H1 (cell line): ENCODE data around the gene MYO5A. TPM values are rescaled to one million over a fixed set of nuclear protein-coding genes. Genes with fewer than 3 reads are reported as not detected.
"Not testable (repeated sequence)": the region's sequence is repeated elsewhere in the genome, so short reads cannot be mapped to it uniquely, and the experiment has no call there.

ENCODE experiments used
- CTCF ChIA-PET: fragments of 300-600 bp; sonication (Branson Sonifier 250); formaldehyde crosslinking; loops from one replicate; lab custom pipeline; 2021; ENCODE audit not compliant: partially characterized antibody; lab: Charles Lee
- POLR2A ChIA-PET: fragments of 300-600 bp; sonication (Branson Sonifier 250); formaldehyde crosslinking; loops from one replicate; lab custom pipeline; 2021; ENCODE audit warnings: inconsistent platforms; ENCODE audit not compliant: partially characterized antibody; lab: Charles Lee
- DNase-seq, 2 experiments: peaks; one replicate each; pipeline versions ENCODE4 v3.0.0 to v3.0.0-alpha.2; 2010 to 2022; ENCODE audit warnings: low spot score in 2 of 2, low read depth in 1 of 2, mixed read lengths in 1 of 2
- FAIRE-seq: peaks from 2 replicates; lab custom pipeline; 2011; peaks lifted over from hg19 to GRCh38; lab: Jason Lieb, UNC
- H2AFZ ChIP-seq: 2 replicates; pipeline ENCODE4 v1.8.1; 2012; ENCODE audit warnings: low read length, inconsistent platforms
- H2AK5ac ChIP-seq: 2 replicates; pipeline ENCODE4 v1.6.1; 2013; ENCODE audit warnings: low read depth, low read length
- H2BK120ac ChIP-seq: replicated peaks from 2 replicates; pipeline ENCODE3; 2013; ENCODE audit warnings: low read depth, low read length, inconsistent platforms
- H2BK12ac ChIP-seq: 2 replicates; pipeline ENCODE4 v1.6.1; 2013; ENCODE audit warnings: low read depth, low read length
- H2BK15ac ChIP-seq: 2 replicates; pipeline ENCODE4 v1.6.1; 2013; ENCODE audit warnings: low read length
- H2BK20ac ChIP-seq: 2 replicates; pipeline ENCODE4 v1.6.1; 2013; ENCODE audit warnings: low read length
- H2BK5ac ChIP-seq: 2 replicates; pipeline ENCODE4 v1.6.1; 2013; ENCODE audit warnings: low read depth, low read length
- H3K14ac ChIP-seq: 2 replicates; pipeline ENCODE4 v1.6.1; 2013; ENCODE audit warnings: inconsistent platforms; ENCODE audit not compliant: insufficient read length
- H3K18ac ChIP-seq: 2 replicates; pipeline ENCODE4 v1.6.1; 2013; ENCODE audit warnings: low read length; ENCODE audit errors: extremely low read depth
- H3K23ac ChIP-seq: 2 replicates; pipeline ENCODE4 v1.6.1; 2013; ENCODE audit warnings: inconsistent platforms; ENCODE audit not compliant: insufficient read length
- H3K23me2 ChIP-seq: 2 replicates; pipeline ENCODE4 v1.6.1; 2013; ENCODE audit warnings: low read depth, low read length
- H3K27ac ChIP-seq: 2 replicates; pipeline ENCODE4 v1.6.1; 2011; ENCODE audit warnings: low read depth, low read length, inconsistent platforms
- H3K27me3 ChIP-seq, 4 experiments: replicated peaks in 1 of 4; 1 replicate in 1 of 4; 2 replicates in 3 of 4; pipeline versions ENCODE4 v1.6.1 to v1.8.1; 2011 to 2013; ENCODE audit warnings: low read length in 3 of 4, mild to moderate bottlenecking in 3 of 4, inconsistent platforms in 2 of 4, mixed read lengths in 2 of 4, moderate library complexity in 1 of 4; ENCODE audit not compliant: control insufficient read depth in 3 of 4, insufficient read depth in 3 of 4; ENCODE audit errors: extremely low read depth in 1 of 4
- H3K36me3 ChIP-seq, 4 experiments: 2 replicates each; pipeline versions ENCODE4 v1.6.1 to v1.8.1; 2011 to 2013; ENCODE audit warnings: mild to moderate bottlenecking in 4 of 4, low read length in 3 of 4, moderate library complexity in 2 of 4, control low read depth in 1 of 4, inconsistent platforms in 1 of 4; ENCODE audit not compliant: insufficient read depth in 4 of 4, control insufficient read depth in 2 of 4
- H3K4ac ChIP-seq: replicated peaks from 2 replicates; pipeline ENCODE3; 2013; ENCODE audit warnings: low read length, low read depth, mixed read lengths, inconsistent platforms; ENCODE audit not compliant: insufficient read length
- H3K4me1 ChIP-seq, 4 experiments: replicated peaks in 1 of 4; 1 replicate in 1 of 4; 2 replicates in 3 of 4; pipeline versions ENCODE4 v1.6.1 to v1.8.1; 2011 to 2013; ENCODE audit warnings: low read length in 3 of 4, inconsistent platforms in 2 of 4, mixed read lengths in 1 of 4; ENCODE audit not compliant: insufficient read depth in 4 of 4, control insufficient read depth in 3 of 4
- H3K4me2 ChIP-seq, 2 experiments: 2 replicates each; pipeline versions ENCODE4 v1.6.1 to v1.8.1; 2011 to 2013; ENCODE audit warnings: low read depth in 2 of 2, low read length in 2 of 2, control low read depth in 1 of 2, inconsistent platforms in 1 of 2, mild to moderate bottlenecking in 1 of 2; ENCODE audit not compliant: insufficient read depth in 1 of 2
- H3K4me3 ChIP-seq, 4 experiments: fragments of 200-600, 300-600 bp in 1 of 4; sonication (generic), shearing (Covaris generic), sonication (Bioruptor Twin) in 1 of 4; 2 replicates each; pipeline versions ENCODE4 v1.5.1 to v1.8.1; 2011 to 2016; ENCODE audit warnings: low read length in 4 of 4, low read depth in 3 of 4, control low read depth in 2 of 4, inconsistent platforms in 2 of 4, mild to moderate bottlenecking in 2 of 4, mixed read lengths in 1 of 4, moderate library complexity in 1 of 4; ENCODE audit not compliant: insufficient read depth in 2 of 4; ENCODE audit errors: extremely low read depth in 1 of 4
- H3K56ac ChIP-seq: replicated peaks from 2 replicates; pipeline ENCODE3; 2013; ENCODE audit warnings: low read depth, mild to moderate bottlenecking, mixed read lengths, low read length, inconsistent platforms; ENCODE audit not compliant: insufficient read length
- H3K79me1 ChIP-seq: 2 replicates; pipeline ENCODE4 v1.6.1; 2013; ENCODE audit warnings: low read depth, low read length, control low read depth
- H3K79me2 ChIP-seq, 2 experiments: 2 replicates each; pipeline versions ENCODE4 v1.6.1 to v1.8.1; 2012 to 2013; ENCODE audit warnings: low read length in 2 of 2, mild to moderate bottlenecking in 2 of 2, inconsistent platforms in 1 of 2; ENCODE audit not compliant: insufficient read depth in 2 of 2, control insufficient read depth in 1 of 2
- H3K9ac ChIP-seq, 4 experiments: replicated peaks in 1 of 4; 1 replicate in 1 of 4; 2 replicates in 3 of 4; pipeline versions ENCODE4 v1.6.1 to v1.8.1; 2011 to 2013; ENCODE audit warnings: low read depth in 3 of 4, low read length in 3 of 4, control low read depth in 2 of 4, mild to moderate bottlenecking in 2 of 4, moderate library complexity in 2 of 4, inconsistent platforms in 1 of 4; ENCODE audit errors: extremely low read depth in 1 of 4
- H3K9me3 ChIP-seq, 2 experiments: 2 replicates each; pipeline versions ENCODE4 v1.6.1 to v1.8.1; 2012 to 2013; ENCODE audit warnings: mild to moderate bottlenecking in 2 of 2, moderate library complexity in 2 of 2, control low read depth in 1 of 2, inconsistent platforms in 1 of 2, low read depth in 1 of 2, low read length in 1 of 2, mixed read lengths in 1 of 2; ENCODE audit not compliant: insufficient read depth in 2 of 2
- H4K20me1 ChIP-seq, 2 experiments: replicated peaks in 1 of 2; 2 replicates each; pipeline versions ENCODE3 to v1.8.1; 2011 to 2013; ENCODE audit warnings: inconsistent platforms in 2 of 2, low read length in 2 of 2, mild to moderate bottlenecking in 1 of 2; ENCODE audit not compliant: insufficient read depth in 2 of 2, control insufficient read depth in 1 of 2
- H4K5ac ChIP-seq: 2 replicates; pipeline ENCODE4 v1.6.1; 2013; ENCODE audit warnings: low read length, low read depth, mixed read lengths, inconsistent platforms; ENCODE audit not compliant: insufficient read length
- H4K8ac ChIP-seq: 2 replicates; pipeline ENCODE4 v1.8.0; 2013; ENCODE audit warnings: mild to moderate bottlenecking, moderate library complexity, low read length, inconsistent platforms; ENCODE audit not compliant: insufficient read depth; ENCODE audit errors: extremely low read depth
- H4K91ac ChIP-seq: replicated peaks from 2 replicates; pipeline ENCODE3; 2013; ENCODE audit warnings: low read length, mixed read lengths, inconsistent platforms; ENCODE audit not compliant: insufficient read length
- NANOG ChIP-seq: IDR thresholded peaks from 2 replicates; pipeline ENCODE4 v1.6.1; 2011; ENCODE audit warnings: low read length, low read depth, mild to moderate bottlenecking, inconsistent platforms; ENCODE audit not compliant: insufficient read depth, poor library complexity, severe bottlenecking
- WGBS, 2 experiments: shearing (Covaris generic) in 1 of 2; methylation state at CpG; one replicate each; pipeline versions ENCODE4 v1.1.6 to v1.1.7; 2013 to 2015; ENCODE audit warnings: low lambda C conversion rate in 2 of 2, mixed read lengths in 2 of 2, inconsistent platforms in 1 of 2, low coverage in 1 of 2, missing lambda C conversion rate in 1 of 2; ENCODE audit not compliant: insufficient replicate concordance in 2 of 2, insufficient coverage in 1 of 2, insufficient read length in 1 of 2; ENCODE audit errors: extremely low coverage in 1 of 2, missing lambda C conversion rate in 1 of 2; 5-methylcytosine and 5-hydroxymethylcytosine counted together
- polyA plus RNA-seq, 7 experiments: library from polyadenylated mRNA; depleted of rRNA in 3 of 7; stranded (reverse) in 5 of 7; unstranded in 2 of 7; fragments of >200 nt in 5 of 7; fragments of 200-250 nt in 2 of 7; gene quantifications; 1 replicate in 5 of 7; 2 replicates in 1 of 7; 4 replicates in 1 of 7; pipeline versions ENCODE4 v1.2.1 to v1.2.3, GENCODE V29; 2011 to 2013; ENCODE audit warnings: missing spikeins in 2 of 7, mixed read lengths in 2 of 7
- total RNA-seq: library from RNA; stranded (reverse); fragmentation: NEBNext Ultra II Directional; extraction: Animal tissue kit (Norgen Biotek cat#: 25700); gene quantifications from 2 replicates; pipeline ENCODE4 v1.2.1, GENCODE V29; 2021

The MYO5A gene
- total and polyA plus RNA-seq, 2 of the 8 experiments (the other 6 are each of a cell fraction or from before 2014, with no cell fraction given): 11.4 to 24.7 TPM

- TF ChIP-seq NANOG: no peak
Measured at GRCh38 chr15:52491472-52491871, 37.2 kb downstream of the MYO5A start (continued).

GRCh38 chr15:52489430-52489829 is 39.2 kb downstream of the MYO5A start:
- H4K5ac ChIP-seq, H3K79me1 ChIP-seq, H3K4ac ChIP-seq, H2BK120ac ChIP-seq, H2BK5ac ChIP-seq, H3K9ac ChIP-seq, H3K18ac ChIP-seq, POLR2A ChIA-PET, H2BK15ac ChIP-seq, H3K36me3 ChIP-seq, H3K4me2 ChIP-seq, H3K23ac ChIP-seq, H3K4me3 ChIP-seq, H3K9me3 ChIP-seq, H3K79me2 ChIP-seq, H2BK20ac ChIP-seq, H3K4me1 ChIP-seq, H2AFZ ChIP-seq, H4K8ac ChIP-seq, H3K14ac ChIP-seq, H4K20me1 ChIP-seq, H3K56ac ChIP-seq, FAIRE-seq, H2BK12ac ChIP-seq, H2AK5ac ChIP-seq, H3K27ac ChIP-seq, DNase-seq, H3K23me2 ChIP-seq, H4K91ac ChIP-seq, H3K27me3 ChIP-seq: not testable (repeated sequence)
- 92% methylated on average over 4 of the region's 4 CpGs; no CpG with 5 or more reads in 1 of the 2 experiments for WGBS, 2 experiments
- CTCF ChIA-PET: interaction anchor here (1.5 kb wide), 1 partner anchor 10 kb away, joined by 5 read pairs; no protein-coding TSS in a partner anchor
